ENCODE measurements around the gene SPTBN4.

DNA sequence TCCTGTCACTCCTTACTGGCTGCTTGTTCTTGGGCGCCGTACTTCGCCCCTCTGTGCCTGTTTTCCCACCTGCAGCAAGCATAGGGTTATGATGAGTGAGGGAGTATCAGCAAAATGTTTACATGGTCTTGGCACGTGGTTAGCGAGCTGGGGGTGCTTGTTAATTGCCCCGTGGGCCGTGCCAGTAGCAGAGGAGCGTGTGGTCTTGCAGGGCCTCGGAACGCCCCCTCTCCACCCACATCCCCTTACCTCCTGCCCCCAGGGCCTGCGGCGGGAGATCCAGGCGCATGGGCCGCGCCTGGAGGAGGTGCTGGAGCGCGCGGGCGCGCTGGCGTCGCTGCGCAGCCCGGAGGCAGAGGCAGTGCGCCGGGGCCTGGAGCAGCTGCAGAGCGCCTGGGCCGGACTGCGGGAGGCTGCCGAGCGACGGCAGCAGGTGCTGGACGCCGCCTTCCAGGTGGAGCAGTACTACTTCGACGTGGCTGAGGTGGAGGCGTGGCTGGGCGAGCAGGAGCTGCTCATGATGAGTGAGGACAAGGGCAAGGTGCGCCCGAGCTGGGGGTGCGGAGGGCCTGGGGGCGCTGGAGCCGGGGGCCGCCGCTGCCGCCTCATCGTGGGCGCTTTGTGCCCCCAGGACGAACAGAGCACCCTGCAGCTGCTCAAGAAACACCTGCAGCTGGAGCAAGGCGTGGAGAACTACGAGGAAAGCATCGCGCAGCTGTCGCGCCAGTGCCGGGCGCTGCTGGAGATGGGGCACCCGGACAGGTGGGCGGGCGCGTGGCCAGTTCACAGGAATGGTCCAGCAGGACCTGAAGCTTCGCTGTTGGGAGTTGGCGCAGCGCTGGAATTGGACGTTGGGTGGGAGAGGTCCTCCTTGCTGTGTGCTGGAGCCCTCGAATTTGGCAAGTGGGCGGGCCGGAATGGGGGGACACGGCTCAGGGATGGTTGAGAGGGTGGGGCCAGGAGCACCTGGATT is 87.4 kb downstream of the SPTBN4 start:
- TF ChIP-seq, protein P1, sequence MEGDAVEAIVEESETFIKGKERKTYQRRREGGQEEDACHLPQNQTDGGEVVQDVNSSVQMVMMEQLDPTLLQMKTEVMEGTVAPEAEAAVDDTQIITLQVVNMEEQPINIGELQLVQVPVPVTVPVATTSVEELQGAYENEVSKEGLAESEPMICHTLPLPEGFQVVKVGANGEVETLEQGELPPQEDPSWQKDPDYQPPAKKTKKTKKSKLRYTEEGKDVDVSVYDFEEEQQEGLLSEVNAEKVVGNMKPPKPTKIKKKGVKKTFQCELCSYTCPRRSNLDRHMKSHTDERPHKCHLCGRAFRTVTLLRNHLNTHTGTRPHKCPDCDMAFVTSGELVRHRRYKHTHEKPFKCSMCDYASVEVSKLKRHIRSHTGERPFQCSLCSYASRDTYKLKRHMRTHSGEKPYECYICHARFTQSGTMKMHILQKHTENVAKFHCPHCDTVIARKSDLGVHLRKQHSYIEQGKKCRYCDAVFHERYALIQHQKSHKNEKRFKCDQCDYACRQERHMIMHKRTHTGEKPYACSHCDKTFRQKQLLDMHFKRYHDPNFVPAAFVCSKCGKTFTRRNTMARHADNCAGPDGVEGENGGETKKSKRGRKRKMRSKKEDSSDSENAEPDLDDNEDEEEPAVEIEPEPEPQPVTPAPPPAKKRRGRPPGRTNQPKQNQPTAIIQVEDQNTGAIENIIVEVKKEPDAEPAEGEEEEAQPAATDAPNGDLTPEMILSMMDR (IDR thresholded peaks at IDR 0.05): no peak
- TF ChIP-seq POLR2A (IDR thresholded peaks at IDR 0.05): no peak

Measured in ovary (tissue), 3 donors.